Brain microvascular endothelial cell (primary cell): ENCODE results near the gene RAC3.

ENCODE experiments used
- DNase-seq: peaks from one replicate; pipeline ENCODE4 v3.0.0-alpha.2; 2020
- H3K27ac ChIP-seq: fragments of 250-450 bp; sonication (Bioruptor Pico); 2 replicates; pipeline ENCODE4 v1.5.1; 2020; ENCODE audit warnings: mild to moderate bottlenecking, moderate library complexity
- H3K27me3 ChIP-seq: fragments of 250-450 bp; sonication (Bioruptor Pico); replicated peaks from 2 replicates; pipeline ENCODE4 v1.5.1; 2020; ENCODE audit warnings: mild to moderate bottlenecking
- H3K36me3 ChIP-seq: fragments of 250-450 bp; sonication (Bioruptor Pico); replicated peaks from 2 replicates; pipeline ENCODE4 v1.5.1; 2020; ENCODE audit warnings: mild to moderate bottlenecking
- H3K4me3 ChIP-seq: 2 replicates; pipeline ENCODE4 v1.5.1; 2011; ENCODE audit warnings: low read depth, mild to moderate bottlenecking, control low read depth, low read length, moderate library complexity
- in situ Hi-C: cut with HindIII; loops from 2 replicates; pipeline ENCODE4 v1.10.0; 2017; ENCODE audit warnings: low sequenced_read_pairs, low pct_ligation_motif_present
- TF ChIP-seq, protein P1 (sequence below): IDR thresholded peaks from 2 replicates; pipeline ENCODE4 v1.5.1; 2011; ENCODE audit warnings: low read depth, mild to moderate bottlenecking, moderate library complexity, low read length, control low read depth, inconsistent platforms; ENCODE audit errors: missing control alignments

The RAC3 gene

DNA sequence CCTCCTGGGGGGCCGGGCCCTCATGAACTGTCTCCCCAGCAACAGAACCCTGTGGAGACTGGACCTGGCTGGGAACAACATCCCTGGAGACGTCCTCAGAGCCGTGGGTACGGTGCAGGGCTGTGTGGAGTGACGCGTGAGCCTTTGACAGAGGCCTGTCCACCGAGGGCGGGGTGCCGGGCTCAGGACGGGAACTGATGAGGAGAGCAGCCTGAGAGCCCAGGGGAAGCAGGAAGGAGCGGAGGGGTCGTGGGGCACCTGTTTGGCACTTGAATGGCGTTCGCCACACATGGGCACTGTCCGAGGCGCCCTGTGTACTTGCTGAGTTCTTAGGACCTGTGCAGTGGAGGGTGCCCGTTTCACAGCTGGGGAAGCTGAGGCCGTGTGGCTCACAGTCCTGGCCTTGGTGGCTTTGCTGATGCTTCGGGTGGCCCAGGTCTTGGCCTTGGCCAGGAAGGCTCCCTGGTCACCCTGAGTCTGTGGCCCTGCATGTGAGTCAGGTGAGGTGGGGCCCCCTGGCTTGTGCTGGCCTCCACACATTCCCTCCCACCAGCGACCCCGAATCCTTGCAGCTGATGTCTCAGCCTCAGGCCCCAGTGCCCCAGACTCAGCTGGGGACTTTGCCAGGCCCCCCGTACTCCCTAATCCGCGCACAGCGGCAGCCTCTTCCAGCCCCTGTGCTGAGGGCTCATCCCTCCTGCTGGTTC, 5.9 kb upstream of the RAC3 start:
- in situ Hi-C loops, result no loop called here
- no peak for DNase-seq
- Histone ChIP-seq H3K4me3 (no peak overlapping the region), H3K27ac (no peak overlapping the region), H3K27me3 (no peaks in the 10 kb centered on the region), H3K36me3 (no peaks in the 10 kb centered on the region)
- TF ChIP-seq, protein P1, sequence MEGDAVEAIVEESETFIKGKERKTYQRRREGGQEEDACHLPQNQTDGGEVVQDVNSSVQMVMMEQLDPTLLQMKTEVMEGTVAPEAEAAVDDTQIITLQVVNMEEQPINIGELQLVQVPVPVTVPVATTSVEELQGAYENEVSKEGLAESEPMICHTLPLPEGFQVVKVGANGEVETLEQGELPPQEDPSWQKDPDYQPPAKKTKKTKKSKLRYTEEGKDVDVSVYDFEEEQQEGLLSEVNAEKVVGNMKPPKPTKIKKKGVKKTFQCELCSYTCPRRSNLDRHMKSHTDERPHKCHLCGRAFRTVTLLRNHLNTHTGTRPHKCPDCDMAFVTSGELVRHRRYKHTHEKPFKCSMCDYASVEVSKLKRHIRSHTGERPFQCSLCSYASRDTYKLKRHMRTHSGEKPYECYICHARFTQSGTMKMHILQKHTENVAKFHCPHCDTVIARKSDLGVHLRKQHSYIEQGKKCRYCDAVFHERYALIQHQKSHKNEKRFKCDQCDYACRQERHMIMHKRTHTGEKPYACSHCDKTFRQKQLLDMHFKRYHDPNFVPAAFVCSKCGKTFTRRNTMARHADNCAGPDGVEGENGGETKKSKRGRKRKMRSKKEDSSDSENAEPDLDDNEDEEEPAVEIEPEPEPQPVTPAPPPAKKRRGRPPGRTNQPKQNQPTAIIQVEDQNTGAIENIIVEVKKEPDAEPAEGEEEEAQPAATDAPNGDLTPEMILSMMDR, result no peak

DNA sequence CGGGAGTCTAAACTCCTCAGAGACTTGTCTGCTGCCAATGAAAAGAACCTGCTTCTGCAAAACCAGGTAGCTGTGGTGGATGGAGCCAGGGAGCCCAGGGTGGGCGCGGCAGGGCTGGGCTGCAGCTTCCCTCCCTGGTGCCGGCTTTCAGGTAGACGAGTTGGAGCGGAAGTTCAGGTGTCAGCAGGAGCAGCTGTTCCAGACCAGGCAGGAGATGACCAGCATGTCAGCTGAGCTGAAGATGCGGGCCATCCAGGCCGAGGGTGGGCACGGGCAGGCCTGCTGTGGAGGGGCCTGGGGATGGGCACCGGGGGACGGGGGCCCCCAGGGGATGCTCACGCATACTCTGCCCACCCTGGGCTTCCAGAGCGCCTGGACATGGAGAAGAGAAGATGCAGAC, 3.2 kb upstream of the RAC3 start:
- Histone ChIP-seq H3K36me3 (no peaks in the 10 kb centered on the region), H3K4me3 (no peak overlapping the region), H3K27ac (no peak overlapping the region), H3K27me3 (no peaks in the 10 kb centered on the region)
- no peak for DNase-seq
- in situ Hi-C loops, result no loop called here
- TF ChIP-seq, protein P1, result no peak

DNA sequence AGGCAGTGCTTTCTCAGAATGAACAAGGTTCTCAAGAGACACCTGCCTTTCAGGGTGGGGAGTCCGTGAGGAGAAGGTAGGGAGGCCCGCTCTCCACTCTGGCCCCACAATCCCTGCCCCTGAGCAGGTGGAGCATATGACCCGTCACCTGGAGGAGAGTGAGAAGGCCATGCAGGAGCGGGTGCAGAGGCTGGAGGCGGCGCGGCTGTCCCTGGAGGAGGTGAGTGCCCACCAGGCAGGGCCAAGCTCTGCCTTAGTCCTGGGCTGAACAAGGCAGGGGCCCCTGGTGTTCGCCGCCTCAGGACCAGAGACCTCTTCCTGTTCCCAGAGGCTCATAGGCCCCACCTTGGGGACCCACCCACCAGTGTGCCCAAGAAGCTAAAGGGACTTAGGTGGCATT, 2.5 kb upstream of the RAC3 start:
- H3K36me3 ChIP-seq, result no peaks in the 10 kb centered on the region
- TF ChIP-seq, protein P1, result no peak
- in situ Hi-C loops, result no loop called here
- no peak overlapping the region for H3K4me3 ChIP-seq
- H3K27me3 ChIP-seq, result no peaks in the 10 kb centered on the region
- no peak overlapping the region for H3K27ac ChIP-seq
- no peak for DNase-seq

DNA sequence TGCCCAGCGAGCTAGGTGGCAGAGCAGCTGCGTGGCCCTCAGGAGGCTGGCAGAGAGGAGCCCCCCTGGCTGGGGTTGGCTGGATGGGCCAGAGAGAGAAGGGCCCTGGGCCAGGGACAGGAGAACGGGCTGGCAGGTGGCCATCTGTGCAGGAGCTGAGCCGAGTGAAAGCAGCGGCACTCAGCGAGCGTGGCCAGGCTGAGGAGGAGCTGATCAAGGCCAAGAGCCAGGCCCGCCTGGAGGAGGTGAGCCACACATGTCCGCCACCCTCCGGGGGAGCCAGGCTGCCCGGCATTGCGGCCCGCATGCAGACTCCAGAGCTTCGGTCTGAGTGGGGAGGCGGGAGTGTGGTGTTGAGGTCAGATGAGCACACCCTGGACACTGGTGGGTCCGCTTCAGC, 2.1 kb upstream of the RAC3 start:
- no peak overlapping the region for H3K27ac ChIP-seq
- TF ChIP-seq, protein P1, result no peak
- no peaks in the 10 kb centered on the region for H3K36me3 ChIP-seq
- DNase-seq, result no peak
- no peaks in the 10 kb centered on the region for H3K27me3 ChIP-seq
- in situ Hi-C loops, result no loop called here
- no peak overlapping the region for H3K4me3 ChIP-seq

DNA sequence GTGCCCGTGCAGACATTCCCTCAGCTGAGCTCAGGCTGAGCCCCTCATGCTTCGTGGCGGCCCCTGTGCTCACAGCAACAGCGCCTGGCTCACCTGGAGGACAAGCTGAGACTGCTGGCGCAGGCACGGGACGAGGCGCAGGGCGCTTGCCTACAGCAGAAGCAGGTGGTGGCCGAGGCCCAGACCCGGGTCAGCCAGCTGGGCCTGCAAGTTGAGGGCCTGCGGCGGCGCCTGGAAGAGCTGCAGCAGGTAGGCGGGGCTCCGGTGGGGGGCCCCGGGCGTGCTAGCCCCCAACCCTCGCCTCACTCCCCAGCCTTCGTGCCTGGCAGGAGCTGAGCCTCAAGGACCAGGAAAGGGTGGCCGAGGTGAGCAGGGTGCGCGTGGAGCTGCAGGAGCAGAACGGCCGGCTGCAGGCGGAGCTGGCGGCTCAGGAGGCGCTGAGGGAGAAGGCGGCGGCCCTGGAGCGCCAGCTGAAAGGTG, 1.4 kb upstream of the RAC3 start:
- Histone ChIP-seq H3K27me3 (no peaks in the 10 kb centered on the region), H3K4me3 (no peak overlapping the region), H3K27ac (no peak overlapping the region), H3K36me3 (no peaks in the 10 kb centered on the region)
- TF ChIP-seq, protein P1, result no peak
- in situ Hi-C loops, result loop anchor here (10.0 kb wide), 1 partner anchor 55 kb away; the partner anchor contains the start of gene ASPSCR1
- no peak for DNase-seq
